HFFc6 (cell line): ENCODE results near the gene RHEB. TPM values are rescaled to one million over a fixed set of nuclear protein-coding genes. Genes with fewer than 3 reads are reported as not detected.

Experiments used
- DNase-seq: peaks from one replicate; pipeline ENCODE4 v3.0.0-alpha.2; 2018
- H3K27ac Mint-ChIP-seq: 2 replicates; pipeline ENCODE4 v1.8.0; 2020; ENCODE audit warnings: mild to moderate bottlenecking, mixed read lengths
- H3K27me3 Mint-ChIP-seq: 2 replicates; pipeline ENCODE4 v1.8.0; 2021; ENCODE audit warnings: mild to moderate bottlenecking, moderate library complexity, mixed read lengths; ENCODE audit not compliant: insufficient read depth
- H3K36me3 Mint-ChIP-seq: 2 replicates; pipeline ENCODE4 v1.8.0; 2021; ENCODE audit warnings: low read depth, mixed read lengths
- H3K4me1 Mint-ChIP-seq: 2 replicates; pipeline ENCODE4 v1.8.0; 2020; ENCODE audit warnings: low read depth, mixed read lengths
- H3K4me3 Mint-ChIP-seq: 2 replicates; pipeline ENCODE4 v1.8.0; 2020; ENCODE audit warnings: mild to moderate bottlenecking, moderate library complexity, mixed read lengths
- H3K9me3 Mint-ChIP-seq: 2 replicates; pipeline ENCODE4 v1.8.0; 2020; ENCODE audit warnings: mild to moderate bottlenecking, mixed read lengths
- CTCF ChIP-seq: fragments of 200-600 bp; sonication (generic); IDR thresholded peaks from 2 replicates; pipeline ENCODE4 v1.5.0; 2021; ENCODE audit warnings: antibody characterized with exemption, mild to moderate bottlenecking
- total RNA-seq, 6 experiments: library from RNA; stranded (reverse); fragmentation: NEBNext Ultra II Directional; extraction: Animal tissue kit (Norgen Biotek cat#: 25700); gene quantifications; 2 replicates in 1 of 6; 3 replicates in 5 of 6; pipeline ENCODE4 v1.2.3, GENCODE V29; 2021

Gene RHEB
- total RNA-seq, 6 experiments from 2014 or later: 104 to 122 (median 118) TPM

- peaks cover 56% of the 10 kb centered on the region for H3K36me3 Mint-ChIP-seq
- H3K27me3 Mint-ChIP-seq: peaks cover 2% of the 10 kb centered on the region
- TF ChIP-seq CTCF: no peak
- no peaks in the 10 kb centered on the region for H3K9me3 Mint-ChIP-seq
- peak overlapping the region; percentile 23 for H3K27ac Mint-ChIP-seq
- peaks cover 61% of the 10 kb centered on the region for H3K4me1 Mint-ChIP-seq
- H3K4me3 Mint-ChIP-seq: no peak overlapping the region
- DNase-seq: no peak
Observed at GRCh38 chr7:151482883-151483710, 36.6 kb downstream of the RHEB start.

GRCh38 chr7:151481650-151482505 is 37.8 kb downstream of the RHEB start:
- Mint-ChIP-seq H3K9me3 (no peaks in the 10 kb centered on the region), H3K36me3 (peaks cover 49% of the 10 kb centered on the region), H3K27ac (0 out of 2 replicates have a peak overlapping the region, but pooled peaks have one; percentile 16), H3K4me3 (no peak overlapping the region), H3K27me3 (peaks cover 2% of the 10 kb centered on the region), H3K4me1 (peaks cover 56% of the 10 kb centered on the region)
- DNase-seq: no peak
- TF ChIP-seq CTCF: no peak

GRCh38 chr7:151477867-151478266 is 41.8 kb downstream of the RHEB start:
- Mint-ChIP-seq H3K27me3 (peaks cover 2% of the 10 kb centered on the region; the same call in 1 of the 2 replicates), H3K4me1 (peaks cover 24% of the 10 kb centered on the region), H3K36me3 (peaks cover 30% of the 10 kb centered on the region), H3K4me3 (no peak overlapping the region), H3K9me3 (no peaks in the 10 kb centered on the region), H3K27ac (no peak overlapping the region)
- DNase-seq: no peak
- no peak for TF ChIP-seq CTCF

GRCh38 chr7:151472644-151473380 is 46.9 kb downstream of the RHEB start:
- TF ChIP-seq CTCF: no peak
- Mint-ChIP-seq H3K27ac (peak overlapping the region; percentile 43; the same call in 1 of the 2 replicates), H3K4me1 (peaks cover 19% of the 10 kb centered on the region), H3K36me3 (peaks cover 46% of the 10 kb centered on the region), H3K4me3 (no peak overlapping the region), H3K27me3 (peaks cover 4% of the 10 kb centered on the region), H3K9me3 (no peaks in the 10 kb centered on the region)
- DNase-seq: no peak

- Mint-ChIP-seq H3K4me1 (peaks cover 19% of the 10 kb centered on the region), H3K9me3 (no peaks in the 10 kb centered on the region), H3K4me3 (no peak overlapping the region), H3K27ac (no peak overlapping the region), H3K27me3 (peaks cover 4% of the 10 kb centered on the region), H3K36me3 (peaks cover 58% of the 10 kb centered on the region)
- DNase-seq: no peak
- TF ChIP-seq CTCF: no peak
Observed at GRCh38 chr7:151470711-151471110, 49.0 kb downstream of the RHEB start.
